Esophagus squamous epithelium (tissue), 4 donors: Measurements from ENCODE around the gene TLCD3A.

Experiments used
- POLR2A ChIP-seq, 4 donors: fragments of 450-650 bp; IDR thresholded peaks; one replicate each; pipeline ENCODE4 v1.6.1; 2017; ENCODE audit warnings: antibody characterized with exemption in 4 of 4, mild to moderate bottlenecking in 4 of 4, moderate library complexity in 3 of 4
- TF ChIP-seq, protein P1 (sequence below), 6 experiments: fragments of 450-650 bp in 4 of 6; fragments of 200-600 bp in 2 of 6; sonication (generic) in 2 of 6; IDR thresholded peaks; one replicate each; pipeline ENCODE4 v1.5.1; 2016 to 2019; ENCODE audit warnings: antibody characterized with exemption in 6 of 6, mild to moderate bottlenecking in 4 of 6, moderate library complexity in 4 of 6

DNA sequence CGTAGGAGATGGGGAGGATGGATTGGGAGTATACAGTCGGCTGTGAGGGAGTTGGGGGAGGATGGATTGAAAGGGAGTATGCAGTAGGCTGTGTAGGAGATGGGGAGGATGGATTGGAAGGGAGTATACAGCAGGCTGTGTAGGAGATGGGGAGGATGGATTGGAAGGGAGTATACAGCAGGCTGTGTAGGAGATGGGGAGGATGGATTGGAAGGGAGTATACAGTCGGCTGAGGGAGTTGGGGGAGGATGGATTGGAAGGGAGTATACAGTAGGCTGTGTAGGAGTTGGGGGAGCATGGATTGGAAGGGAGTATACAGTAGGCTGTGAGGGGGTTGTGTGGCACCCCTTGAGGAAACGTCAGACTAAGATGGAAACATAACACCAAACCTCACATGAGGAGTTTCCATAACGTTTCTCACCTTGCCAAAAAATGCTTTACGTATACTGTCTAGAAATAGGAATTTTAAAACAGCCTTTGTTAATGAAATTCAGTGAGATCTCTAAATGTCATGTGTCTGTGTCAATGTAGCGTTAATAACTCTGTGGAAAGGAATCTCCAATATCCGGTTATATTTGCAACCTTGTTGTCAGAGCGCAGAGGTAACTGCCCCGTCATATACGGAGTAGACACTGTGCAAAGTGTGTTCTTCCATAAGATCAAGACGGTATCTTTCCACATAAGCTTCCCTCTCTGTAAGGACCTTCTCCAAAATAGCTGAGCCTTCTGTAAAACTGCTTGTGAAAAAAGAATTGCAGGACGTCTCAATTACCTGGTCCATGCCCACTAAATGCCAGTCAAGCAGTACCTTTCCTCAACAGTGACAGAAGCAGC, 11.5 kb upstream of the TLCD3A start:
- TF ChIP-seq, protein P1, sequence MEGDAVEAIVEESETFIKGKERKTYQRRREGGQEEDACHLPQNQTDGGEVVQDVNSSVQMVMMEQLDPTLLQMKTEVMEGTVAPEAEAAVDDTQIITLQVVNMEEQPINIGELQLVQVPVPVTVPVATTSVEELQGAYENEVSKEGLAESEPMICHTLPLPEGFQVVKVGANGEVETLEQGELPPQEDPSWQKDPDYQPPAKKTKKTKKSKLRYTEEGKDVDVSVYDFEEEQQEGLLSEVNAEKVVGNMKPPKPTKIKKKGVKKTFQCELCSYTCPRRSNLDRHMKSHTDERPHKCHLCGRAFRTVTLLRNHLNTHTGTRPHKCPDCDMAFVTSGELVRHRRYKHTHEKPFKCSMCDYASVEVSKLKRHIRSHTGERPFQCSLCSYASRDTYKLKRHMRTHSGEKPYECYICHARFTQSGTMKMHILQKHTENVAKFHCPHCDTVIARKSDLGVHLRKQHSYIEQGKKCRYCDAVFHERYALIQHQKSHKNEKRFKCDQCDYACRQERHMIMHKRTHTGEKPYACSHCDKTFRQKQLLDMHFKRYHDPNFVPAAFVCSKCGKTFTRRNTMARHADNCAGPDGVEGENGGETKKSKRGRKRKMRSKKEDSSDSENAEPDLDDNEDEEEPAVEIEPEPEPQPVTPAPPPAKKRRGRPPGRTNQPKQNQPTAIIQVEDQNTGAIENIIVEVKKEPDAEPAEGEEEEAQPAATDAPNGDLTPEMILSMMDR (IDR thresholded peaks at IDR 0.05): no peak
- no peak for TF ChIP-seq POLR2A (IDR thresholded peaks at IDR 0.05)
